ENCODE results near the gene EBF3. TPM values are rescaled to one million over a fixed set of nuclear protein-coding genes. Genes with fewer than 3 reads are reported as not detected.

The EBF3 gene
- total RNA-seq, 1 experiment from 2014 or later: 0.22 TPM

- Mint-ChIP-seq H3K36me3 (ENCODE audit: insufficient read depth in 1 of 3, low read depth in 3 of 3) (no peaks in the 10 kb centered on the region; a peak in 1 of 7 replicates), H3K27ac (no peak overlapping the region), H3K9me3 (no peaks in the 10 kb centered on the region; a peak in 2 of 5 replicates), H3K4me1 (peaks cover 0 to 6% of the 10 kb centered on the region in 2 experiments; a peak in 1 of 4 replicates), H3K4me3 (no peak overlapping the region), H3K27me3 (ENCODE audit: low read depth) (peaks cover 10% of the 10 kb centered on the region)
- no CpG with 5 or more reads among the region's 5 CpGs for WGBS (ENCODE audit: extremely low coverage, insufficient read length, low lambda C conversion rate)
- Histone ChIP-seq H3K4me1 (ENCODE audit: insufficient read depth, low read length) (no peaks in the 10 kb centered on the region), H4K91ac (ENCODE audit: insufficient read length, low read depth, low read length) (no peak overlapping the region), H3K79me2 (ENCODE audit: insufficient read depth, low read length) (no peaks in the 10 kb centered on the region), H4K5ac (ENCODE audit: insufficient read length, low read depth, low read length) (no peak overlapping the region), H3K23ac (ENCODE audit: insufficient read length, low read depth, low read length) (no peak overlapping the region), H3K23me2 (ENCODE audit: insufficient read length, low read depth, low read length, poor library complexity, severe bottlenecking) (no peaks in the 10 kb centered on the region), H3K27ac (ENCODE audit: insufficient read length, low read depth, low read length) (no peak overlapping the region), H2AK5ac (ENCODE audit: insufficient read length, low read length) (no peak overlapping the region), H3K4me2 (ENCODE audit: insufficient read depth, insufficient read length, low read length) (no peak overlapping the region), H2AFZ (ENCODE audit: low read length) (no peak overlapping the region), H3T11ph (ENCODE audit: low read length) (no peak overlapping the region), H3K9me3 (ENCODE audit: control insufficient read depth, low read depth, low read length) (no peaks in the 10 kb centered on the region), H3K56ac (ENCODE audit: insufficient read length, low read depth, low read length) (no peak overlapping the region), H3K18ac (ENCODE audit: insufficient read length, low read depth, low read length) (no peak overlapping the region), H2BK20ac (ENCODE audit: low read depth, low read length, poor library complexity, severe bottlenecking) (no peak overlapping the region), H3K79me1 (ENCODE audit: insufficient read depth, low read depth, low read length, poor library complexity, severe bottlenecking) (no peaks in the 10 kb centered on the region), H2BK12ac (ENCODE audit: insufficient read length, low read depth, low read length) (no peak overlapping the region), H4K8ac (replicated peaks; ENCODE audit: insufficient read length, low read depth, low read length) (no peak overlapping the region), H2BK120ac (ENCODE audit: low read depth, low read length, poor library complexity, severe bottlenecking) (no peak overlapping the region), H4K20me1 (ENCODE audit: control insufficient read depth, insufficient read depth, insufficient read length) (no peaks in the 10 kb centered on the region), H3K14ac (ENCODE audit: insufficient read depth, low read length) (no peak overlapping the region), H3K4ac (ENCODE audit: low read depth, low read length) (no peak overlapping the region), H2BK15ac (ENCODE audit: low read depth, low read length) (no peak overlapping the region), H2BK5ac (ENCODE audit: insufficient read length, low read length) (no peak overlapping the region), H3K27me3 (ENCODE audit: insufficient read depth, low read length) (no peaks in the 10 kb centered on the region), H3K9ac (ENCODE audit: extremely low read depth, insufficient read length, low read length) (no peak overlapping the region)
- DNase-seq: no peak
- no peak for TF ChIP-seq CTCF (conservative IDR thresholded peaks at IDR 0.05)
These were observed 27.7 kb downstream of the EBF3 start for GRCh38 chr10:129936266-129936922.
